Stomach (tissue), 9 donors: ENCODE measurements around the gene VPS9D1. TPM values are rescaled to one million over a fixed set of nuclear protein-coding genes. Genes with fewer than 3 reads are reported as not detected.

ENCODE experiments used
- DNase-seq, 2 donors: peaks; one replicate each; pipeline versions ENCODE4 v3.0.0 to v3.0.0-alpha.2; 2013 to 2019
- H3K27ac ChIP-seq, 5 donors: fragments of 200-600 bp in 4 of 5; sonication (generic) in 4 of 5; one replicate each; pipeline ENCODE4 v1.5.1; 2013 to 2019; ENCODE audit warnings: mild to moderate bottlenecking in 1 of 5, moderate library complexity in 1 of 5
- H3K27me3 ChIP-seq, 3 donors: fragments of 200-600 bp; sonication (generic); one replicate each; pipeline ENCODE4 v1.5.1; 2017 to 2019; ENCODE audit warnings: mixed run types in 1 of 3
- H3K36me3 ChIP-seq, 4 donors: fragments of 200-600 bp; sonication (generic); 1 replicate in 3 of 4; 2 replicates in 1 of 4; pipeline ENCODE4 v1.5.1; 2016 to 2019
- H3K4me1 ChIP-seq, 4 donors: fragments of 200-600 bp; sonication (generic); one replicate each; pipeline ENCODE4 v1.5.1; 2016 to 2019
- H3K4me3 ChIP-seq, 4 donors: fragments of 200-600 bp; sonication (generic) in 3 of 4; one replicate each; pipeline ENCODE4 v1.5.1; 2016 to 2019; ENCODE audit warnings: mild to moderate bottlenecking in 1 of 4
- H3K9me3 ChIP-seq, 4 donors: fragments of 200-600 bp; sonication (generic); one replicate each; pipeline ENCODE4 v1.5.1; 2016 to 2019
- CTCF ChIP-seq, 7 experiments: fragments of 450-650 bp in 4 of 7; fragments of 200-600 bp in 3 of 7; sonication (generic) in 3 of 7; IDR thresholded peaks; one replicate each; pipeline ENCODE4 v1.5.1; 2016 to 2019; ENCODE audit warnings: antibody characterized with exemption in 7 of 7, control low read depth in 2 of 7, mild to moderate bottlenecking in 1 of 7
- EP300 ChIP-seq: sonication (generic); formaldehyde crosslinking; IDR thresholded peaks from one replicate; pipeline ENCODE4 v1.6.1; 2017; ENCODE audit warnings: antibody characterized with exemption
- POLR2A ChIP-seq, 4 donors: fragments of 450-650 bp; IDR thresholded peaks; one replicate each; pipeline ENCODE4 v1.6.1; 2016; ENCODE audit warnings: antibody characterized with exemption in 4 of 4, control low read depth in 2 of 4, mild to moderate bottlenecking in 1 of 4, moderate library complexity in 1 of 4
- POLR2AphosphoS5 ChIP-seq, 3 donors: sonication (generic); formaldehyde crosslinking; IDR thresholded peaks; one replicate each; pipeline ENCODE4 v1.6.1; 2016; ENCODE audit warnings: antibody characterized with exemption in 3 of 3
- WGBS, 5 donors: extraction: QIAGEN DNeasy Blood & Tissue Kit in 3 of 5; methylation state at CpG; one replicate each; pipeline versions ENCODE4 v1.1.5 to v1.1.7; 2013 to 2018; 5-methylcytosine and 5-hydroxymethylcytosine counted together
- intact Hi-C: fragments of 100-400 bp; cut with DNase I; formaldehyde crosslinking; loops from one replicate; pipeline ENCODE4 v1.15.1; 2023; ENCODE audit warnings: low total_unique reads
- polyA plus RNA-seq, 3 donors: library from polyadenylated mRNA; stranded (reverse); fragments of 200-250 nt; gene quantifications; one replicate each; pipeline ENCODE4 v1.2.3, GENCODE V29; 2013
- total RNA-seq, 5 donors: library from RNA; depleted of rRNA; stranded (reverse); fragments of >200 nt; gene quantifications; one replicate each; pipeline versions ENCODE4 v1.1.0 to v1.2.3, GENCODE V29; 2014 to 2016
- donor health status: healthy with polysubstance abuse.
- donor health status: Bipolar disorder and iron deficiency.
- donor health status: healthy.

VPS9D1 gene
- total and polyA plus RNA-seq, 8 donors: 2.7 to 43.2 (median 8.8) TPM

- no peak for DNase-seq
- peaks cover 0 to 22% (median 7%) of the 10 kb centered on the region in 3 donors for H3K27me3 ChIP-seq
- H3K36me3 ChIP-seq: peaks cover 0 to 32% (median 5%) of the 10 kb centered on the region in 4 donors
- H3K4me3 ChIP-seq: no peak overlapping the region
- H3K27ac ChIP-seq: no peak overlapping the region
- H3K9me3 ChIP-seq: no peaks in the 10 kb centered on the region
- peaks cover 13 to 27% (median 20%) of the 10 kb centered on the region in 4 donors for H3K4me1 ChIP-seq
- 87 to 94% (median 91%) methylated on average over 8 to 9 of the region's 9 CpGs for WGBS, 5 donors
- intact Hi-C loops: loop anchor here (5.0 to 10.0 kb wide), 2 partner anchors 85 to 157 kb away; no protein-coding TSS in a partner anchor
- TF ChIP-seq EP300 (no peak), POLR2AphosphoS5 (IDR thresholded peaks at IDR 0.05) (no peak)
Observed at GRCh38 chr16:89707695-89708094, 13.0 kb downstream of the VPS9D1 start.

GRCh38 chr16:89706518-89707260 is 14.0 kb downstream of the VPS9D1 start:
- peak in 1 of 2 donors; percentile 10 for DNase-seq
- H3K4me1 ChIP-seq: peaks cover 13 to 26% (median 20%) of the 10 kb centered on the region in 4 donors
- TF ChIP-seq POLR2AphosphoS5 (IDR thresholded peaks at IDR 0.05): no peak

GRCh38 chr16:89705006-89705405 is 15.7 kb downstream of the VPS9D1 start:
- Histone ChIP-seq H3K27me3 (peaks cover 0 to 29% (median 0%) of the 10 kb centered on the region in 3 donors), H3K4me3 (no peak overlapping the region), H3K36me3 (peaks cover 0 to 21% (median 5%) of the 10 kb centered on the region in 4 donors), H3K27ac (no peak overlapping the region), H3K4me1 (peaks cover 21 to 34% (median 30%) of the 10 kb centered on the region in 4 donors), H3K9me3 (no peaks in the 10 kb centered on the region)
- 65 to 75% (median 68%) methylated on average over 15 of the region's 15 CpGs for WGBS, 5 donors
- DNase-seq: peak in 1 of 2 donors; percentile 7
- no peak for TF ChIP-seq POLR2A (IDR thresholded peaks at IDR 0.05)
- no peak for TF ChIP-seq POLR2AphosphoS5 (IDR thresholded peaks at IDR 0.05)
- no peak for TF ChIP-seq CTCF (IDR thresholded peaks at IDR 0.05)
- intact Hi-C loops: loop anchor here (5.0 to 10.0 kb wide), 2 partner anchors 87 to 160 kb away; no protein-coding TSS in a partner anchor

More at GRCh38 chr16:89706518-89707260, 14.0 kb downstream of the VPS9D1 start:
- Histone ChIP-seq H3K9me3 (no peaks in the 10 kb centered on the region), H3K27me3 (peaks cover 0 to 21% (median 0%) of the 10 kb centered on the region in 3 donors), H3K27ac (no peak overlapping the region), H3K36me3 (peaks cover 0 to 32% (median 5%) of the 10 kb centered on the region in 4 donors), H3K4me3 (peak overlapping the region in 1 of 4 donors; percentile 3)
- 78 to 84% (median 83%) methylated on average over 12 to 14 of the region's 14 CpGs for WGBS, 5 donors
- intact Hi-C loops: loop anchor here (5.0 to 10.0 kb wide), 2 partner anchors 86 to 158 kb away; no protein-coding TSS in a partner anchor

- peaks cover 0 to 29% (median 0%) of the 10 kb centered on the region in 3 donors for H3K27me3 ChIP-seq
- intact Hi-C loops: loop anchor here (10.0 kb wide), 1 partner anchor 161 kb away; no protein-coding TSS in a partner anchor
- no peak overlapping the region for H3K27ac ChIP-seq
- no peaks in the 10 kb centered on the region for H3K9me3 ChIP-seq
- no peak overlapping the region for H3K4me3 ChIP-seq
- 76 to 86% (median 84%) methylated on average over 13 of the region's 13 CpGs for WGBS, 5 donors
- no peak for DNase-seq
- TF ChIP-seq CTCF (IDR thresholded peaks at IDR 0.05) (no peak), POLR2AphosphoS5 (IDR thresholded peaks at IDR 0.05) (no peak), POLR2A (IDR thresholded peaks at IDR 0.05) (no peak), EP300 (no peak)
- peaks cover 28 to 41% (median 37%) of the 10 kb centered on the region in 4 donors for H3K4me1 ChIP-seq
- H3K36me3 ChIP-seq: peaks cover 0 to 15% (median 5%) of the 10 kb centered on the region in 4 donors
Observed at GRCh38 chr16:89704281-89704680, 16.4 kb downstream of the VPS9D1 start.
